CD4-positive, alpha-beta T cell treated with Interleukin-21 for 1 hour (primary cell): ENCODE data around the gene IRF5.
A peak's percentile ranks its signal among the peaks of the same experiment; 100 is the strongest.
"Not testable (repeated sequence)": the region's sequence is repeated elsewhere in the genome, so short reads cannot be mapped to it uniquely, and the experiment has no call there.

ENCODE experiments used
- DNase-seq: peaks from one replicate; pipeline ENCODE4 v3.0.0-alpha.2; 2020

Gene IRF5

GRCh38 chr7:128940494-128941322 lies 3.0 kb downstream of the IRF5 start:
- DNase-seq = peak; percentile 34

DNA sequence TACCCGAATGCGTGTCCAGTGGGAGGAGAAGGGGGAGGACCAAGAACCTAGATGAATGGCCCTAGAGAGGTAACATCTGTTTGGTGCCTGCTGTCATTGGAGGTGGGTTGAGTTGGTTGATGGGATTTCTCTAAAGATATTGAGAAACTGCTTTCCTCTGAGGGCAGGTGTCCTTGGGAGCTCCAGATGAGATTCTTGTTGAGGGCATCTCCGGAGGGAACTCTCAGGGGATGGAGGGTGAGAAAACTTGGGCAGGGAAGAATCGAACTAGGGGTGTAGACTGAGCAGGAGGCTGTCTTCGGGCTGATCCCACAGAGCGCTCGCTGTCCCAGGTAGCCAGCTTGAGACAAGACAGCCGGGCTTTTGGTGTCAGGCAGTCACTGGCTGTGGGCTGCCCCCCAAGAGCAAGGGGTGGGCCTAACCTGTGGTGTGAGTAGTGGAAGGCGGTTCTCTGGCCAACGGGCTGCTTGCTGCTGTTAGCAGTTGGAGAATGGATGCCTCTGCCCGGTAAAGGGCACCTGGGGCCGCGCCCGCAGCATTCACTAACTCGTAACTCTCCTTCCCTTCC lies 3.7 kb downstream of the IRF5 start:
- DNase-seq = no peak

GRCh38 chr7:128941946-128942526 lies 4.3 kb downstream of the IRF5 start:
- no peak for DNase-seq

DNA sequence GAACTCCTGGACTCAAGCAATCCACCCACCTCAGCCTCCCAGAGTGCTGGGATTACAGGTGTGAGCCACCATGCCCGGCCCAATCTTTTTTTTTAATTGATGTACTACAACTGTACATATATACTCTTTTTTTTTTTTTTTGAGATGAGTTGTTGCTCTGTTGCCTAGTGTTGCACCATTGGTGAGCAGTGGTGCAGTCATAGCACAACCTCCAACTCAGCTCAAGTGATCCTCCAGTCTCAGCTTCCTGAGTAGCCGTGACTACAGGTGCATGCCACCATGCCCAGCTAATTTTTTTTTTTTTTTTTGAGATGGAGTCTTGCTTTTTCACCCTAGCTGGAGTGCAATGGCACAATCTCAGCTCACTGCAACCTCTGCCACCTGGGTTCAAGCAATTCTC lies 5.5 kb downstream of the IRF5 start:
- DNase-seq = not testable (repeated sequence)

DNA sequence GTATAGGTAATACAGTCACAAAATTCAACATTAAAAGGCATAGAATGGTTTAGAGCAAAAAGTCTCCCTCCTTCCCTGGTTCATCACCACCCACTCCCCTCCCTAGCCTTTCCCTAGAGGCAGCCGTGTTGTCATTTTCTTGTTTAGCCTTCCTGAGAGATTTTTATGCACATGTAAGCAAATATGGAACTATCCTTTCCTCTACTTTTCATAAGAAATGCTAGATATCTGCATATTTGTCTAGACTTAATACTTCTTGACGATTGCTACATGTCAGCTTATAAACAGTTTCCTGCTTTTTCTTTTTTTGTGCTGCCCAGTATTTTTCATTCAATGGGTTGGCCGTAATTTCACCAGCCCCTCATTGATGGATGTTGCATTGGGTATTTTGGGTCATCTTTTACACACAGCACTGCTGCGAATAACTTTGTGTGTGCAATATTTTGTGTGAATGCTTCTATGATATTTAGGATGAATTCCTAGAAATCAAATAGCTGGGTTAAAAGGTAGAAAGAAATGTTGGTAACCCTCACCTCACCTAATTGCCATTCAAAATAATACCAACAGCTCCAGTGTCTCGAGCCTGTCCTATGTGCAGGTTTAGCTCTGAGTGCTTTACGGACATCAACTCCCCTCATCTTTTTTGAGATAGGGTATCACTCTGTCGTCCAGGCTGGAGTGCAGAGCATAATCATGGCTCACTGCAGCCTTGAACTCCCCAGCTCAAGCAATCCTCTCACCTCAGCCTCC lies 6.9 kb downstream of the IRF5 start:
- no peak for DNase-seq

DNA sequence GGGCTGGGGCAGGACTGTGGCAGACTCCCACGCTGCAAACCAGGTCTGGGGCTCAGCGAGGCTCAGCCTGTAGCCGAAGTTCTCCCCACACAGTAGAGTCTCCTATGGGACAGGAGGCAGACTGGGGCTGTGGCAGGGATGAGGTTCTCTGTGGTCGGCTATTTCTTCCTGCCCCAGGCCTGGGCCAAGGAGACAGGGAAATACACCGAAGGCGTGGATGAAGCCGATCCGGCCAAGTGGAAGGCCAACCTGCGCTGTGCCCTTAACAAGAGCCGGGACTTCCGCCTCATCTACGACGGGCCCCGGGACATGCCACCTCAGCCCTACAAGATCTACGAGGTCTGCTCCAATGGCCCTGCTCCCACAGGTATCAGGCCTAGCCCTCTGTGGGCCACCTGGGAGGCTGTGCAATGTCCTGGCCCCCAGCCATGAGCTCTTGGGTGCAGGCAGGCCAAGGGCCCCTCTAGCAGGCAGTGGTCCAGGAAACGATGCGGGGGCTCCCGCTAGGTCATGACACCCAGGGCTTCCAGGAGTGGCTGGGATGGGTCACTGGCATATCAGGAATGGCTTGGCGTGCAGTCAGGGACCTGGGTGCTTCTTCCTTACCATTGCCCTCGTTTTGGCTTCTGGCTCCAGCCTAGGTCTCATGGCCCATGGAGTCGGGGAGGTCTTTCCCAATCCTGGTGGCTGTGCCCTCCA lies 8.1 kb downstream of the IRF5 start:
- DNase-seq = no peak

- DNase-seq = no peak
These were observed 9.5 kb downstream of the IRF5 start for GRCh38 chr7:128946936-128947830.

GRCh38 chr7:128947854-128948253 lies 10.1 kb downstream of the IRF5 start:
- DNase-seq = no peak

DNA sequence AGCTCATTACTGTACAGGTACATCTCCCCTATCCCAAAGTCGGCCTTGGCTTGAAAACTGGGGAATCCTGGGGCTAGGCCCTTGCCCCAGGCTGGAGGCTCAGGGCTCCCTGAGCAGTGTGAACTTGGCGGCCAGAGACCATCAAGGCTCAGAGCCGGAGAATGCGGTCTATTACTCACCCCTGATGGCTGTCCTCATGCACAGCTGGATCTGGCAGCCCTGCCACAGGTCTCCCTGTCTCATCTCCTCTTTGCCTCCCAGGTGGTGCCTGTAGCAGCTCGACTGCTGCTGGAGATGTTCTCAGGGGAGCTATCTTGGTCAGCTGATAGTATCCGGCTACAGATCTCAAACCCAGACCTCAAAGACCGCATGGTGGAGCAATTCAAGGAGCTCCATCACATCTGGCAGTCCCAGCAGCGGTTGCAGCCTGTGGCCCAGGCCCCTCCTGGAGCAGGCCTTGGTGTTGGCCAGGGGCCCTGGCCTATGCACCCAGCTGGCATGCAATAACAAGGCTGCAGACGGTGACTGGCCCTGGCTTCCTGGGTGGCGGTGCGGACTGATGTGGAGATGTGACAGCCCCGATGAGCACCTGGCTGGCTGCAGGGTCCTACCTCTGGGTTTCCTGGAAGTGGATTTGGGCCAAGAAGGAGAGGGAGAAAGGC lies 10.7 kb downstream of the IRF5 start:
- no peak for DNase-seq

DNA sequence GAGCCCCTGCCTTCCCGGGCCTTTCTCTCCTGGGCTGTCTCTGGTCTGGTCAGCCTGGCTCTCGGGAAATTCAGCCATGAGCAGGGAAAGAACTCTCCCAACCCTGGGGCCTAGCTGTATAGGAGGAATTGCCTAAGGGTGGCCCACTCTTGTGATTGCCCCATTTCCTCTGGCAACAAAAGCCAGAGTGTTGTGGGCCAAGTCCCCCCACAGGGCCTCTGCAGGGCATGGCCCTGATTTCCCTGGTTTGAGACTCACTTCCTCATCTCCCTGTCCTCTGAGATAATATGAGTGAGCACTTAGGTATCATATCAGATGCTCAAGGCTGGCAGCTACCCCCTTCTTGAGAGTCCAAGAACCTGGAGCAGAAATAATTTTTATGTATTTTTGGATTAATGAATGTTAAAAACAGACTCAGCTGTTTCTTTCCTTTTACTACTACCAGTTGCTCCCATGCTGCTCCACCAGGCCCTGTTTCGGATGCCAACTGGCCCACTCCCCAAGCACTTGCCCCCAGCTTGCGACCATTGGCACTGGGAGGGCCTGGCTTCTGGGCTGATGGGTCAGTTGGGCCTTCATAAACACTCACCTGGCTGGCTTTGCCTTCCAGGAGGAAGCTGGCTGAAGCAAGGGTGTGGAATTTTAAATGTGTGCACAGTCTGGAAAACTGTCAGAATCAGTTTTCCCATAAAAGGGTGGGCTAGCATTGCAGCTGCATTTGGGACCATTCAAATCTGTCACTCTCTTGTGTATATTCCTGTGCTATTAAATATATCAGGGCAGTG lies 11.4 kb downstream of the IRF5 start:
- no peak for DNase-seq

DNA sequence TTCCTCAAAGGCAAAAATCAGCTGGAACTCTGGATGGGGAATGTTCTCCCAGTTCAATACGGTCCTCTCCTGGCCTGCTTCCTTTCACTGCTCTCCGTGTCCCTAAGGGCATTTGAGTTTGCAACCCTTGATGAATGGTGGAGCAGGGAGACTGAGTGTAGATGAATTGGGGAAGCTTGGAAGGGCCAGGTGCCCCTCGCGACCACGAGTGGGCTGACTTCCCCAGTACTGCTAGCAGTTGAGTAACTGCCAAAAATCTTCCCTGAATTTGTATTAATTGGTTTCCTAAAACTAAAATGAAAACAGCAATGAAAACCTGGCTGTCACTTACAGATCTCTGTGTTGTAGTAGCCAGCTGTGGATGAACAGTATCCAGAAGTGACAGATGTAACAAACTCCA lies 13.6 kb downstream of the IRF5 start:
- no peak for DNase-seq

DNA sequence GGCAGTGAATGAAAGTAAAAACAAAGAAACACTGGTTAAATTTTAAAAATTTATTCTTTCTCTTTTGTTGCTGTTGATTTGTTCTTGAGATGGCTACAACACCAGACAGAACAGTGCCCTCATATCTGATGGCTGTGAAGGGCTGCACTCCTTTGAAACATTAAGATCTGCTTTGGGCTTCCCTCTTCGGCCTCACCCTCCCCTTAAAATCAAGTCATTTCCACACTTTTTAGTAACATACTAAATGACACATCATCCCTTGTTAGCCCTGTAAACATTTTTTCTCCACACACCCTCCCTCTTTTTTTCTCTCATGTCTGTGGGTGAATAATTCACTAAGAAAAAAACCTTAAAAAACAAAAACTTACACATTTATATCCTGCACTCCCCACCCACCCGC lies 16.4 kb downstream of the IRF5 start:
- no peak for DNase-seq

- no peak for DNase-seq
These were observed 17.4 kb downstream of the IRF5 start for GRCh38 chr7:128954830-128955802.

GRCh38 chr7:128955981-128956380 lies 18.3 kb downstream of the IRF5 start:
- no peak for DNase-seq

DNA sequence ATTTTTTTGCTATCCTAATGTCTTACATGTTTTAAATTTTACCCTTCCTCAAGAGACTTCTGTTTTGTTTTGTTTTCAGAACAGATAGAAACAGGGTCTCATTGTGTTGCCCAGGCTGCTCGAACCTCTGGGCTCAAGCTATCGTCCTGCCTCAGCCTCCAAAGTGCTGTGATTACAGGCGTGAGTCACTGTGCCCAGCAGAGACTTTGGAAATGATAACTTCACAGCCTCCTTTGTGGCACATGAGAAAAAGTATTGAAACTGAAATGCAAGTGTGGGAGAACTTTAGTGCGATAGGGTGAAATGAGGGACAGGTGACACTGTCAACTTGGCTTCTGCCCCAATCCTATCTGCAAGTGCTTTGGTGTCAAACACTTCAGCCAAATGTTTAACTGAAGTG lies 21.6 kb downstream of the IRF5 start:
- no peak for DNase-seq

DNA sequence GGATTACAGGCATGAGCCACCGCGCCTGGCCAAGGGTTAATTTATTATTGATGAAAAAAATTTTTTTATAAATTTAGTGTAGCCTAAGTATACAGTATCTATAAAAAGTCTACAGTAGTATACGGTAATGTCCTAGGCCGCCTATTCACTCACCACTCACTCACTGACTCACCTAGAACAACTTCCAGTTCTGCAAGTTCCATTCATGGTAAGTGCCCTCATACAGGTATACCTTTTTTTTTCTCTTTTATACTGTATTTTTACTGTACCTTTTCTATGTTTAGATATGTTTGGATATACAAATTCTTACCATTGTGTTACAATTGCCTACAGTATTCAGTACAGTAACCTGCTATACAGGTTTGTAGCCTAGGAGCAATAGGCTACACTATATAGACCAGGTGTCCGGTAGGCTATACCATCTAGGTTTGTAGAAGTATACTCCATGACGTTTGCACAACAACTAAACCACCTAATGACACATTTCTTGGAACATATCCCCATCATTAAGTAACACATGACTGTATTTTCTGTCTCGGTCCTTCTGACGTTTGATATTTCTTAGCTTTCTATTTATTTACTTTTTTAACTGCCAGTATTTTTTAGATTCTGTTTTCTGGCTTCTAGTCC lies 23.4 kb downstream of the IRF5 start:
- DNase-seq = no peak

DNA sequence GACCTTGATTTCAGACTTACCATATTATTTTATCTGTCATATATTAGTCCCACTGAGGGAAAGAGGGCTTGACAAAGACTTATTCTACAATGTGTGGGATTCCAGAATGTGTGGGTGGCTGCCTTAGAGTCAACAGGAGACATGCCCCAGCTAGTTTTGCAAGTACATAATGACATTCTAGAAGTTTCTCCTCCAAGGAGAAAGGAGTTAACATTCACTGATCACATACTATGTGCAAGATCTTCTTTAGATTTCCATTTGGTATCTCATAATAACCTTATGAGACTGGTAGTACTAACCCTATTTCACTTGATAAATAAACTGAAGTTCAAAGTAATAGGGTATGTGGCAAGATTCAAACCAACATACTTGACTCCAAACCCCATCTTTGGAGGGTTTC lies 25.2 kb downstream of the IRF5 start:
- DNase-seq = no peak

- DNase-seq = peak; percentile 10
These were observed 25.6 kb downstream of the IRF5 start for GRCh38 chr7:128963327-128963757.

- no peak for DNase-seq
These were observed 30.9 kb downstream of the IRF5 start for GRCh38 chr7:128968624-128969023.
